ENCODE measurements around the gene HOTAIR.

DNA sequence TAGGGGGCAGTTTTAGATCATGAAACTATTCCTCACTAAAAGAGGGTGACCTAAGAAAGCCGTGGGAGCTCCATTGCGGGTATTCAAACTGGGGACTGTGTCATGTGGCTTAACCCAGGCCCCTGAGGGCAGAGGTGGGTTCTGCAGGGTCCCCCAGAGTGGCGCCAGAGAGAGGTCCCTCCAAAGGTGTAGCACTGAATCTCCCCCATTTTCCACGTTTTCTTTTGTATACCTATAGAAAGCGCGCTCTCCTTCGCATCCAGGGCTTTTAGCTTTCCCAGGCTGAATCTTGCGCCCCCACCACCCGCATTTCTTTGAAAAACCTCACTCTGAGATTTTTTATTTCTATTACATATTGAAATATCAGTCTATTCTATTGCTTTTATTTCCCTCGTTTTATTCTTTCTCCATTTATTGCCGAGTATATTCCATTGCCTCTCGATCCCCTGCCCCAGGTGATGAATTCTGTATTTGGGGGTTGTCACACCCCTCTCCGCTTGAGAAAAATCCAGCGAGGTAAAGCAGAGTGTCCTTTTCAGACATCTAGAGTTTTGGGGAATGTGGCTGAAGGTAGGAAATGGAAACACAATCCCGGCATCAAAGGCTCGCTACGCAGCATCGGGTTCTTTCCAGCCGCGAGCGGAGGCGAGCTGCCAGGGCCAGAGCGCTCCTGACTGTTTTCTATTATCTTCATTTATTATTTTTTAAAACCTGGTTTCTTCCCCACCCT, 37.0 kb downstream of the HOTAIR start:
- TF ChIP-seq, protein P1, sequence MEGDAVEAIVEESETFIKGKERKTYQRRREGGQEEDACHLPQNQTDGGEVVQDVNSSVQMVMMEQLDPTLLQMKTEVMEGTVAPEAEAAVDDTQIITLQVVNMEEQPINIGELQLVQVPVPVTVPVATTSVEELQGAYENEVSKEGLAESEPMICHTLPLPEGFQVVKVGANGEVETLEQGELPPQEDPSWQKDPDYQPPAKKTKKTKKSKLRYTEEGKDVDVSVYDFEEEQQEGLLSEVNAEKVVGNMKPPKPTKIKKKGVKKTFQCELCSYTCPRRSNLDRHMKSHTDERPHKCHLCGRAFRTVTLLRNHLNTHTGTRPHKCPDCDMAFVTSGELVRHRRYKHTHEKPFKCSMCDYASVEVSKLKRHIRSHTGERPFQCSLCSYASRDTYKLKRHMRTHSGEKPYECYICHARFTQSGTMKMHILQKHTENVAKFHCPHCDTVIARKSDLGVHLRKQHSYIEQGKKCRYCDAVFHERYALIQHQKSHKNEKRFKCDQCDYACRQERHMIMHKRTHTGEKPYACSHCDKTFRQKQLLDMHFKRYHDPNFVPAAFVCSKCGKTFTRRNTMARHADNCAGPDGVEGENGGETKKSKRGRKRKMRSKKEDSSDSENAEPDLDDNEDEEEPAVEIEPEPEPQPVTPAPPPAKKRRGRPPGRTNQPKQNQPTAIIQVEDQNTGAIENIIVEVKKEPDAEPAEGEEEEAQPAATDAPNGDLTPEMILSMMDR (IDR thresholded peaks at IDR 0.05; ENCODE audit: low read depth, low read length, missing input control): no peak
- TF ChIP-seq TAF1 (conservative IDR thresholded peaks at IDR 0.05) (no peak), RAD21 (IDR thresholded peaks at IDR 0.05) (no peak)
- TF ChIP-seq, protein P2, sequence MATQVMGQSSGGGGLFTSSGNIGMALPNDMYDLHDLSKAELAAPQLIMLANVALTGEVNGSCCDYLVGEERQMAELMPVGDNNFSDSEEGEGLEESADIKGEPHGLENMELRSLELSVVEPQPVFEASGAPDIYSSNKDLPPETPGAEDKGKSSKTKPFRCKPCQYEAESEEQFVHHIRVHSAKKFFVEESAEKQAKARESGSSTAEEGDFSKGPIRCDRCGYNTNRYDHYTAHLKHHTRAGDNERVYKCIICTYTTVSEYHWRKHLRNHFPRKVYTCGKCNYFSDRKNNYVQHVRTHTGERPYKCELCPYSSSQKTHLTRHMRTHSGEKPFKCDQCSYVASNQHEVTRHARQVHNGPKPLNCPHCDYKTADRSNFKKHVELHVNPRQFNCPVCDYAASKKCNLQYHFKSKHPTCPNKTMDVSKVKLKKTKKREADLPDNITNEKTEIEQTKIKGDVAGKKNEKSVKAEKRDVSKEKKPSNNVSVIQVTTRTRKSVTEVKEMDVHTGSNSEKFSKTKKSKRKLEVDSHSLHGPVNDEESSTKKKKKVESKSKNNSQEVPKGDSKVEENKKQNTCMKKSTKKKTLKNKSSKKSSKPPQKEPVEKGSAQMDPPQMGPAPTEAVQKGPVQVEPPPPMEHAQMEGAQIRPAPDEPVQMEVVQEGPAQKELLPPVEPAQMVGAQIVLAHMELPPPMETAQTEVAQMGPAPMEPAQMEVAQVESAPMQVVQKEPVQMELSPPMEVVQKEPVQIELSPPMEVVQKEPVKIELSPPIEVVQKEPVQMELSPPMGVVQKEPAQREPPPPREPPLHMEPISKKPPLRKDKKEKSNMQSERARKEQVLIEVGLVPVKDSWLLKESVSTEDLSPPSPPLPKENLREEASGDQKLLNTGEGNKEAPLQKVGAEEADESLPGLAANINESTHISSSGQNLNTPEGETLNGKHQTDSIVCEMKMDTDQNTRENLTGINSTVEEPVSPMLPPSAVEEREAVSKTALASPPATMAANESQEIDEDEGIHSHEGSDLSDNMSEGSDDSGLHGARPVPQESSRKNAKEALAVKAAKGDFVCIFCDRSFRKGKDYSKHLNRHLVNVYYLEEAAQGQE (IDR thresholded peaks at IDR 0.05): no peak
